K562 (cell line): ENCODE results near the gene TSC22D1. TPM values are rescaled to one million over a fixed set of nuclear protein-coding genes. Genes with fewer than 3 reads are reported as not detected.
A peak's percentile ranks its signal among the peaks of the same experiment; 100 is the strongest.

ENCODE experiments used
- CCNT2 ChIP-seq: IDR thresholded peaks from 2 replicates; pipeline ENCODE4 v1.6.1; 2011; ENCODE audit warnings: borderline replicate concordance, low read depth, mild to moderate bottlenecking, moderate library complexity, mixed read lengths, low read length; ENCODE audit not compliant: insufficient read length; ENCODE audit errors: extremely low read depth
- CREB1 ChIP-seq, 2 experiments: sonication (generic) in 1 of 2; formaldehyde crosslinking in 1 of 2; IDR thresholded peaks; 2 replicates each; pipeline versions ENCODE4 v1.6.1 to v1.8.0; 2012 to 2022; ENCODE audit warnings: inconsistent platforms in 1 of 2, mild to moderate bottlenecking in 1 of 2, missing genetic modification reagents in 1 of 2, moderate library complexity in 1 of 2
- DMBX1 ChIP-seq: fragments of 250-450 bp; sonication (Bioruptor Pico); IDR thresholded peaks from 2 replicates; pipeline ENCODE4 v1.8.0; 2022; ENCODE audit warnings: inconsistent platforms, mild to moderate bottlenecking, moderate library complexity, borderline replicate concordance
- GATAD2A ChIP-seq: fragments of 450-650 bp; IDR thresholded peaks from 2 replicates; pipeline ENCODE4 v1.6.1; 2017
- HIVEP1 ChIP-seq: fragments of 250-450 bp; sonication (Bioruptor Pico); IDR thresholded peaks from 2 replicates; pipeline ENCODE4 v1.4.0; 2020; ENCODE audit warnings: mild to moderate bottlenecking
- KLF16 ChIP-seq: IDR thresholded peaks from 2 replicates; pipeline ENCODE4 v1.6.1; 2016; ENCODE audit warnings: antibody characterized with exemption
- MAFF ChIP-seq: IDR thresholded peaks from 2 replicates; pipeline ENCODE4 v1.6.1; 2012; ENCODE audit warnings: low read length, improper control_type of control experiment
- MNT ChIP-seq, 2 experiments: fragments of 450-650 bp; conservative IDR thresholded peaks; 2 replicates each; pipeline ENCODE4 v1.6.1; 2017; ENCODE audit warnings: mild to moderate bottlenecking in 2 of 2, moderate library complexity in 2 of 2
- NFATC3 ChIP-seq: fragments of 450-650 bp; IDR thresholded peaks from 2 replicates; pipeline ENCODE4 v1.6.1; 2017; ENCODE audit warnings: mild to moderate bottlenecking
- NFRKB ChIP-seq: fragments of 450-650 bp; IDR thresholded peaks from 2 replicates; pipeline ENCODE4 v1.6.1; 2016; ENCODE audit warnings: low read depth
- OTX1 ChIP-seq: fragments of 450-650 bp; formaldehyde crosslinking; IDR thresholded peaks from 2 replicates; pipeline ENCODE4 v1.4.0; 2022; ENCODE audit warnings: mild to moderate bottlenecking
- RBBP5 ChIP-seq: fragments of 200-600 bp; sonication (generic); IDR thresholded peaks from 2 replicates; pipeline ENCODE4 v1.6.1; 2012; ENCODE audit warnings: borderline replicate concordance, mild to moderate bottlenecking, low read length, control low read depth, inconsistent platforms; ENCODE audit not compliant: insufficient read depth, poor library complexity, severe bottlenecking
- RFX1 ChIP-seq: fragments of 450-650 bp; IDR thresholded peaks from 2 replicates; pipeline ENCODE4 v1.6.1; 2016; ENCODE audit warnings: mild to moderate bottlenecking, moderate library complexity
- ZBTB1 ChIP-seq: sonication (generic); formaldehyde crosslinking; IDR thresholded peaks from 2 replicates; pipeline ENCODE4 v1.8.1; 2023; ENCODE audit warnings: missing genetic modification reagents, low read depth, mild to moderate bottlenecking, borderline replicate concordance
- ZC3H11A ChIP-seq: IDR thresholded peaks from 2 replicates; pipeline ENCODE4 v1.6.1; 2012; ENCODE audit warnings: low read depth, low read length, improper control_type of control experiment
- ZFP36 ChIP-seq: fragments of 150-350 bp; IDR thresholded peaks from 2 replicates; pipeline ENCODE4 v1.6.1; 2018; ENCODE audit warnings: low read length, low read depth; ENCODE audit not compliant: partially characterized antibody
- ZHX1 ChIP-seq: fragments of 150-350 bp; conservative IDR thresholded peaks from 2 replicates; pipeline ENCODE4 v1.6.1; 2014; ENCODE audit warnings: low read length
- ZNF140 ChIP-seq: fragments of 250-450 bp; sonication (Bioruptor Pico); IDR thresholded peaks from 2 replicates; pipeline ENCODE4 v1.8.0; 2021; ENCODE audit warnings: moderate library complexity, mild to moderate bottlenecking, inconsistent platforms
- ZNF384 ChIP-seq: IDR thresholded peaks from 2 replicates; pipeline ENCODE4 v1.6.1; 2012; ENCODE audit warnings: low read depth, low read length, improper control_type of control experiment
- ZNF444 ChIP-seq: fragments of 250-450 bp; sonication (Bioruptor Pico); IDR thresholded peaks from 2 replicates; pipeline ENCODE4 v1.4.0; 2020; ENCODE audit warnings: mild to moderate bottlenecking, moderate library complexity
- ZNF668 ChIP-seq: fragments of 250-450 bp; sonication (Bioruptor Pico); IDR thresholded peaks from 2 replicates; pipeline ENCODE4 v1.8.0; 2022; ENCODE audit warnings: mild to moderate bottlenecking, inconsistent platforms
- polyA plus RNA-seq, 8 experiments: library from polyadenylated mRNA; depleted of rRNA in 4 of 8; stranded (reverse) in 5 of 8; unstranded in 3 of 8; fragments of >200 nt; fragmentation: Nextera tagmentation in 2 of 8; fragmentation: Illumina TruSeq in 1 of 8; extraction: Ambion mirVana in 2 of 8; extraction: Trizol in 1 of 8; gene quantifications; 2 replicates each; pipeline versions ENCODE4 v1.2.1 to v1.2.3, GENCODE V29; 2011 to 2014; ENCODE audit warnings: inconsistent platforms in 1 of 8, missing spikeins in 1 of 8
- total RNA-seq, 7 experiments: library from RNA; depleted of rRNA in 6 of 7; stranded (reverse); fragments of >200 nt in 6 of 7; fragmentation: Illumina TruSeq in 2 of 7; extraction: Trizol in 2 of 7; gene quantifications; 2 replicates each; pipeline versions ENCODE4 v1.2.1 to v1.2.3, GENCODE V29; 2011 to 2021; ENCODE audit warnings: low replicate concordance in 1 of 7
- TF ChIP-seq, protein P1 (sequence below): IDR thresholded peaks from 2 replicates; pipeline ENCODE4 v1.6.1; 2012; ENCODE audit warnings: low read depth, low read length, improper control_type of control experiment, borderline replicate concordance

The TSC22D1 gene
- total and polyA plus RNA-seq, 9 of the 15 experiments (the other 6 are each of a cell fraction or from before 2014, with no cell fraction given) = 2.6 to 19.8 (median 8.4) TPM

- no peak for TF ChIP-seq DMBX1 (CRISPR knock-in tag)
- peak; percentile 63 for TF ChIP-seq CCNT2
- no peak for TF ChIP-seq ZBTB1 (CRISPR knock-in tag)
- peak; percentile 92 for TF ChIP-seq ZNF384
- TF ChIP-seq HIVEP1 = no peak
- no peak for TF ChIP-seq RBBP5
- TF ChIP-seq KLF16 = peak; percentile 91
- peak in 1 of 2 experiments; percentile 53; a peak in 1 of 4 replicates for TF ChIP-seq MNT (conservative IDR thresholded peaks at IDR 0.05)
- TF ChIP-seq MAFF = peak; percentile 60; the same call in 1 of the 2 replicates
- no peak for TF ChIP-seq GATAD2A
- TF ChIP-seq, protein P1, sequence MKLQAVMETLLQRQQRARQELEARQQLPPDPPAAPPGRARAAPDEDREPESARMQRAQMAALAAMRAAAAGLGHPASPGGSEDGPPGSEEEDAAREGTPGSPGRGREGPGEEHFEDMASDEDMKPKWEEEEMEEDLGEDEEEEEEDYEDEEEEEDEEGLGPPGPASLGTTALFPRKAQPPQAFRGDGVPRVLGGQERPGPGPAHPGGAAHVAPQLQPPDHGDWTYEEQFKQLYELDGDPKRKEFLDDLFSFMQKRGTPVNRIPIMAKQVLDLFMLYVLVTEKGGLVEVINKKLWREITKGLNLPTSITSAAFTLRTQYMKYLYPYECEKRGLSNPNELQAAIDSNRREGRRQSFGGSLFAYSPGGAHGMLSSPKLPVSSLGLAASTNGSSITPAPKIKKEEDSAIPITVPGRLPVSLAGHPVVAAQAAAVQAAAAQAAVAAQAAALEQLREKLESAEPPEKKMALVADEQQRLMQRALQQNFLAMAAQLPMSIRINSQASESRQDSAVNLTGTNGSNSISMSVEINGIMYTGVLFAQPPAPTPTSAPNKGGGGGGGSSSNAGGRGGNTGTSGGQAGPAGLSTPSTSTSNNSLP = peak; percentile 36; the same call in 1 of the 2 replicates
- TF ChIP-seq ZFP36 = no peak
- TF ChIP-seq ZC3H11A = no peak
- TF ChIP-seq RFX1 = no peak
- TF ChIP-seq ZNF668 (CRISPR knock-in tag) = no peak
- TF ChIP-seq ZHX1 = no peak
- TF ChIP-seq NFRKB = no peak
- TF ChIP-seq CREB1 (IDR thresholded peaks at IDR 0.05) = peak; percentile 57; the same call in 1 of the 2 replicates
- no peak for TF ChIP-seq CREB1 (CRISPR knock-in tag; IDR thresholded peaks at IDR 0.05)
- TF ChIP-seq OTX1 (CRISPR knock-in tag) = no peak
- TF ChIP-seq ZNF140 = no peak
- no peak; the same call in 1 of the 2 replicates for TF ChIP-seq NFATC3
- no peak for TF ChIP-seq ZNF444 (CRISPR knock-in tag)
These were observed 178.3 kb downstream of the TSC22D1 start (continued) for GRCh38 chr13:44397766-44398223.
